Activated T-cell treated with anti-CD3 and anti-CD28 coated beads for 1 hour (primary cell): ENCODE results near the gene WDR47.
"Not testable (repeated sequence)": the region's sequence is repeated elsewhere in the genome, so short reads cannot be mapped to it uniquely, and the experiment has no call there.

ENCODE experiments used
- DNase-seq: peaks from one replicate; pipeline ENCODE4 v3.0.0-alpha.2; 2020; ENCODE audit warnings: low read depth

WDR47 gene

GRCh38 chr1:108962681-108963051 is 79.2 kb downstream of the WDR47 start:
- no peak for DNase-seq

- DNase-seq: no peak
These were observed 80.0 kb downstream of the WDR47 start for GRCh38 chr1:108961752-108962486.

GRCh38 chr1:108961198-108961597 is 80.7 kb downstream of the WDR47 start:
- DNase-seq: no peak

- no peak for DNase-seq
These were observed 81.2 kb downstream of the WDR47 start for GRCh38 chr1:108960719-108961118.

- DNase-seq: no peak
These were observed 84.0 kb downstream of the WDR47 start for GRCh38 chr1:108957888-108958287.

DNA sequence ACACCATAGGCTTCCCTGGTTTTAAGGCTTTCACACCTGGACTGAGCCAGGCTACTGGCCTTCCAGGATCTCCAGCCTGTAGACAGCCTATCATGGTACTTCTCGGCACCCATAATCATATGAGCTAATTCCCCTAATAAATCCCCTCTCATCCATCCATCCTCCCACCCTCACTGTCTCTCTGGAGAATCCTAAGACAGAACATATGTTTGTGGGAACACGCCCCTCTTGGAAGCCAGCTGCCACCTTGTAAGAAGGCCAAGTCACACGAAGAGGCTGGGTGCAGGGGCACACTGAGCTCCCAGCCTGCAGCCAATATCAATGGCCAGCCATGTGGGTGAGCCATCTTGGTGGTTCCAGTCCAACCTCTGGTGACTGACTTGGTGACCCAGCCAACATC is 86.0 kb downstream of the WDR47 start:
- no peak for DNase-seq

DNA sequence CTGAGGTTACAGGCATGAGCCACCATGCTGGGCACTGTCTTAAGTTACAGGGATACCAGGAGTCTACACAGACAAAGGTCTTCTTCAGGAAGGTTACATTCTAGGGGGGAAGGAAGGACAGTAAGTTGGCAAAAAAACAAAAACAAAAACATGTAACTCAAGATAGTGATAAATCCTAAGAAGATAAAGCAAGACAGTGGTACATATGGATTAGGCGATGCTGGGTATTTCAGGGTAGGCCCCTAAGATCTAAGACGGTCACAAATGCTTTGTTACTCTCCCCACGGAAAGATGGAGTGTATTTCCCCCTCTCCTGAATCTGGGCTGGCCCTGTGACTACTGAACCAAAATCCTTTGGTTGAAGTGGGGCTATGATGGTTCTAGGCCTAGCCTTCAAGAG is 86.8 kb downstream of the WDR47 start:
- no peak for DNase-seq

- DNase-seq: no peak
These were observed 88.5 kb downstream of the WDR47 start for GRCh38 chr1:108953452-108953851.

GRCh38 chr1:108951242-108951641 is 90.7 kb downstream of the WDR47 start:
- DNase-seq: no peak

- DNase-seq: no peak
These were observed 92.9 kb downstream of the WDR47 start for GRCh38 chr1:108949044-108949443.

GRCh38 chr1:108947871-108948525 is 93.9 kb downstream of the WDR47 start:
- no peak for DNase-seq

- no peak for DNase-seq
These were observed 105.7 kb downstream of the WDR47 start for GRCh38 chr1:108936170-108936569.

GRCh38 chr1:108933944-108934343 is 108.0 kb downstream of the WDR47 start:
- DNase-seq: no peak

GRCh38 chr1:108927565-108927964 is 114.3 kb downstream of the WDR47 start:
- DNase-seq: not testable (repeated sequence)

GRCh38 chr1:108925920-108926319 is 116.0 kb downstream of the WDR47 start:
- DNase-seq: no peak
